Hepatic stellate cell (primary cell): Measurements from ENCODE around the gene KCNH8.
A peak's percentile ranks its signal among the peaks of the same experiment; 100 is the strongest.
"Not testable (repeated sequence)": the region's sequence is repeated elsewhere in the genome, so short reads cannot be mapped to it uniquely, and the experiment has no call there.

Experiments
- DNase-seq: peaks from one replicate; pipeline ENCODE4 v3.0.0; 2011; ENCODE audit warnings: low spot score

Gene KCNH8

GRCh38 chr3:19147905-19148767, at the start of gene KCNH8:
Gene KCNH8, plus strand, starts transcription at chr3:19148510. Its CDS starts 210 bp downstream, at chr3:19148720.
- DNase-seq: no peak

- not testable (repeated sequence) for DNase-seq
These were observed 45.5 kb upstream of the KCNH8 start for GRCh38 chr3:19102654-19103290.

- DNase-seq: no peak
These were observed 44.8 kb upstream of the KCNH8 start for GRCh38 chr3:19103510-19103909.

- DNase-seq: no peak
These were observed 43.9 kb upstream of the KCNH8 start for GRCh38 chr3:19104459-19104858.

- DNase-seq: no peak
These were observed 42.5 kb upstream of the KCNH8 start for GRCh38 chr3:19105826-19106225.

GRCh38 chr3:19106307-19106706, 42.0 kb upstream of the KCNH8 start:
- no peak for DNase-seq

- DNase-seq: no peak
These were observed 40.6 kb upstream of the KCNH8 start for GRCh38 chr3:19107719-19108118.

GRCh38 chr3:19110335-19110895, 37.9 kb upstream of the KCNH8 start:
- DNase-seq: no peak

- no peak for DNase-seq
These were observed 33.8 kb upstream of the KCNH8 start for GRCh38 chr3:19114461-19114860.

GRCh38 chr3:19116239-19116638, 32.1 kb upstream of the KCNH8 start:
- no peak for DNase-seq

GRCh38 chr3:19124752-19125151, 23.6 kb upstream of the KCNH8 start:
- DNase-seq: no peak

GRCh38 chr3:19139863-19140262, 8.4 kb upstream of the KCNH8 start:
- DNase-seq: no peak

- DNase-seq: peak; percentile 40
These were observed 1.3 kb upstream of the KCNH8 start for GRCh38 chr3:19146685-19147650.

- DNase-seq: no peak
These were observed 420 bp downstream of the KCNH8 start for GRCh38 chr3:19148768-19149091.

GRCh38 chr3:19149368-19149767, 1.1 kb downstream of the KCNH8 start:
- no peak for DNase-seq

GRCh38 chr3:19151171-19151570, 2.9 kb downstream of the KCNH8 start:
- DNase-seq: no peak

- no peak for DNase-seq
These were observed 6.5 kb downstream of the KCNH8 start for GRCh38 chr3:19154693-19155250.

GRCh38 chr3:19155375-19155774, 7.1 kb downstream of the KCNH8 start:
- DNase-seq: no peak

GRCh38 chr3:19159966-19160635, 11.8 kb downstream of the KCNH8 start:
- no peak for DNase-seq

- no peak for DNase-seq
These were observed 17.3 kb downstream of the KCNH8 start for GRCh38 chr3:19165654-19166053.

- DNase-seq: no peak
These were observed 23.5 kb downstream of the KCNH8 start for GRCh38 chr3:19171794-19172193.
